ENCODE measurements around the gene GAS5. TPM values are rescaled to one million over a fixed set of nuclear protein-coding genes. Genes with fewer than 3 reads are reported as not detected.

Gene GAS5
- total and polyA plus RNA-seq, 8 donors = 260 to 1,064 (median 764) TPM

DNA sequence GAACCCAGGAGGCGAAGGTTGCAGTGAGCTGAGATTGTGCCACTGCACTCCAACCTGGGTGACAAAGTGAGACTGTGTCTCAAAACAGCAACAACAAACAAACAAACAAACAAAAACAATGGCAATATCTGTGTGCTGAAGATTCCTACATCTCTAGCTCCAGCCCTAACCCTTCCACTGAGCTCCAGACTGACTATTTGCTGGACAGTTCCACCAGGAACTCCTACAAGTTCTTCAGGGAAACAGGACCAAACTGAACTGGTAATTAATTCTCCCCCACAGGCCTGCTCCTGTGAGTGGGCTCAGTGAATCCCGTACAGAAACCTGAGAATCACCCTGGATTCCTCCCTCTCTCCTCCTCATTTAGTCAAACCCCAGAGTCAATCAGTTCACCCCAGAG is 47.8 kb upstream of the GAS5 start:
- DNase-seq (no peak), ATAC-seq (no peak)
- intact Hi-C loops (cut with DNase I) = no loop called here
- H3K27me3 ChIP-seq = no peaks in the 10 kb centered on the region
- no peak overlapping the region for H3K27ac ChIP-seq
- no peaks in the 10 kb centered on the region for H3K36me3 ChIP-seq
- TF ChIP-seq, protein P1, sequence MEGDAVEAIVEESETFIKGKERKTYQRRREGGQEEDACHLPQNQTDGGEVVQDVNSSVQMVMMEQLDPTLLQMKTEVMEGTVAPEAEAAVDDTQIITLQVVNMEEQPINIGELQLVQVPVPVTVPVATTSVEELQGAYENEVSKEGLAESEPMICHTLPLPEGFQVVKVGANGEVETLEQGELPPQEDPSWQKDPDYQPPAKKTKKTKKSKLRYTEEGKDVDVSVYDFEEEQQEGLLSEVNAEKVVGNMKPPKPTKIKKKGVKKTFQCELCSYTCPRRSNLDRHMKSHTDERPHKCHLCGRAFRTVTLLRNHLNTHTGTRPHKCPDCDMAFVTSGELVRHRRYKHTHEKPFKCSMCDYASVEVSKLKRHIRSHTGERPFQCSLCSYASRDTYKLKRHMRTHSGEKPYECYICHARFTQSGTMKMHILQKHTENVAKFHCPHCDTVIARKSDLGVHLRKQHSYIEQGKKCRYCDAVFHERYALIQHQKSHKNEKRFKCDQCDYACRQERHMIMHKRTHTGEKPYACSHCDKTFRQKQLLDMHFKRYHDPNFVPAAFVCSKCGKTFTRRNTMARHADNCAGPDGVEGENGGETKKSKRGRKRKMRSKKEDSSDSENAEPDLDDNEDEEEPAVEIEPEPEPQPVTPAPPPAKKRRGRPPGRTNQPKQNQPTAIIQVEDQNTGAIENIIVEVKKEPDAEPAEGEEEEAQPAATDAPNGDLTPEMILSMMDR (IDR thresholded peaks at IDR 0.05) = no peak
- H3K9me3 ChIP-seq = no peaks in the 10 kb centered on the region
- no peaks in the 10 kb centered on the region for H3K4me1 ChIP-seq
- H3K4me3 ChIP-seq = no peak overlapping the region

DNA sequence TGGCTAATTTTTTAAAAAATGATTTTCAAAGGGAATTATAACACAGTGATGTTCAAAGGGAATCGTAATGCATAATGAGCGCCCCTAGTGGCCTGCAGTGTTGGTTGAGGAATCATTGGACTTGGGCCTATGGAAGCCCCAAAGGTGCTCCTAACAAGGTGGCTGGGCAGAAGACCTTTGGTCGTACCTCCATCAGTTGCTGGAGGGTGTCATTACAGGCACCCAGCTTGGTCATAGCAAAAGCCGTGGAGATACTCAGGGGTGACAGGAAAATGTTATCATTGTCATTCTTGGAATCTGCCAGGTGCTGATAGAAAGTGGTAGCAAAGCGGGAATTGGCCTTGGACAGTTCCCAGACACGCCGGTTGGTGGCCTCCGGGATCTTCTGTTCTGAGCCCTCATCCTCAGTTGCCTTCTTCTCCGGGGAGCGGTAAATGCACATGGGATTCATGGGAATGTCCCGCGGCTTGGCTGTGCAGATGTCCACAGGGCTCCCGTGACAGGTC is 46.6 kb upstream of the GAS5 start:
- Histone ChIP-seq H3K27me3 (no peaks in the 10 kb centered on the region), H3K4me3 (no peak overlapping the region), H3K9me3 (no peaks in the 10 kb centered on the region), H3K27ac (no peak overlapping the region), H3K4me1 (no peaks in the 10 kb centered on the region), H3K36me3 (no peaks in the 10 kb centered on the region)
- ATAC-seq (peak; percentile 26), DNase-seq (no peak)
- TF ChIP-seq, protein P1 (IDR thresholded peaks at IDR 0.05) = peak; percentile 34 to 53
- intact Hi-C loops (cut with DNase I) = no loop called here

DNA sequence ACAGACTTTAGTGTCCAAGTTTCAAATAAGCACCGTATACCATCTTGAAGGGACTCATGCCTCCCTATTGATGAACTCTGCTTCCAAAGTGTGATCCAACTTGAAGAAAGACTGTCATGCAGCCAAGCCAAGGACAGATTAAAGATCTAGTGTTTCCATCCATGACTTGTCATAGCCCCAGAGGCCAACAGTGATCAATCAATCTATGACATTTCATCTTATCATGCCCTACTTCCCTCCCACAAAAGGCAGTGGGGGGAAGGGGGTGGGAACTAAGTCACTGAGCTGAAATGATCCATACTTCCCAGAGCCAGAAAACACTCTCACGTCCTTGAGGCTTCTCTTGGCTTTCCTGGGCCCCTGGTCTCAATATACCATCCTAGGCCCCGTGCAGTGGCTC is 45.3 kb upstream of the GAS5 start:
- TF ChIP-seq, protein P1 (IDR thresholded peaks at IDR 0.05) = no peak
- H3K4me1 ChIP-seq = no peaks in the 10 kb centered on the region
- H3K27me3 ChIP-seq = no peaks in the 10 kb centered on the region
- no peaks in the 10 kb centered on the region for H3K9me3 ChIP-seq
- H3K4me3 ChIP-seq = no peak overlapping the region
- no peak overlapping the region for H3K27ac ChIP-seq
- intact Hi-C loops (cut with DNase I) = no loop called here
- DNase-seq (no peak), ATAC-seq (no peak)
- no peaks in the 10 kb centered on the region for H3K36me3 ChIP-seq

DNA sequence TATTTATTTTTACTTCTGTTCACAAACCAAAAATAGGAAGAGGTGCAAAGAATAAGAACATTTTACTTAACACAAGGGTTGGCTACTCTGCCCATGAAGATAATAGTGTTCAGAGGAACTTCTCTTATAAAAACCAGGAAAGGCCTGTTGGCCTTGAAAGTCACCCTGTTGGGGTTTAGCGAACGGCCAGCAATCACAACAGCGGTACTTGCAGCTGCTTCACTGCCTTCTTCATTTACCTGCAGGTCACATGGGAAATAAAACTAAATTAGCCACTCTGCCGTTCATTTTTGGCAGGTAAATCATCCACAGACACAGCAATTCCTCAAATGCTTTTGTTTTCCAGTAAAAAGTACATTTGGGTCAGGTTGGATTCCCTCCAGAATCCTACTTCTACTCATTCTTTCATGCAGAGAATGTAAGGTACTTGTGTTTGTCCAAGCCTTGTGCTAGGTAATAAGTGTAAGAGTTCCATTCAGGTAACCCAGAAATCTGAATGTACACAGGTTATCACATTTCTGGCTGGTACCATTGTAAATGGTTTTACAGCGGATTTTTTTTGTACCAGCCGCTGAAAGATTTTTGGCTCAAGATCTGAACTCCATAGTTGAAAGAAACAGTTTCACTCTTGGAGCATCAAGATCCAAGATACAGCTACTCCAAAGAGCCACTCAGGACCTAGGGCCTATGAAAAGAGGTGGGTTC is 36.2 kb upstream of the GAS5 start:
- Histone ChIP-seq H3K4me3 (no peak overlapping the region), H3K4me1 (peaks cover 0 to 7% of the 10 kb centered on the region in 2 donors), H3K27ac (no peak overlapping the region), H3K36me3 (no peaks in the 10 kb centered on the region), H3K9me3 (no peaks in the 10 kb centered on the region), H3K27me3 (no peaks in the 10 kb centered on the region)
- TF ChIP-seq, protein P1 (IDR thresholded peaks at IDR 0.05) = no peak
- intact Hi-C loops (cut with DNase I) = no loop called here
- DNase-seq (peak in 2 of 4 donors; percentile 8 to 35), ATAC-seq (peak; percentile 33)

DNA sequence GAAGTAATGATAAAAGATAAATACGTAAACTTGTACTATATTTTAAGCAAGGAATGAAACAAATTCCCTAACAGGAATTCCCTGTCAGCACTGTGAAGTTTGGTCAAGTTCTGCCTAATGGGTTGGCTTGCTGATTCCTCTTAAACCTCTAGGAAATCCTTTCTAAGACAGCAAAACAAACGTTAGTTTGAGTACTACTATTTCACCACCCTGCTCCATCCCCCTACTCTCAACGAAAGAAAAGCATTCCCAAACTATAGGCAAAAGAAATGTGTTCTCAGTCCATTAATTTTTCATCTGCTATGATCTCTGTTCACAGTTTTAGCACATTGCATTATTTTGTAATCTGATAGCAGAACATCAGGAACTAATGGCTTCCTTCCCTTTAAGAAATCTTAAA is 33.2 kb upstream of the GAS5 start:
- no peaks in the 10 kb centered on the region for H3K36me3 ChIP-seq
- no peak overlapping the region for H3K4me3 ChIP-seq
- no peak for DNase-seq
- intact Hi-C loops (cut with DNase I) = no loop called here
- no peaks in the 10 kb centered on the region for H3K27me3 ChIP-seq
- no peaks in the 10 kb centered on the region for H3K9me3 ChIP-seq
- H3K27ac ChIP-seq = no peak overlapping the region
- ATAC-seq = no peak
- H3K4me1 ChIP-seq = peaks cover 0 to 7% of the 10 kb centered on the region in 2 donors
- TF ChIP-seq, protein P1 (IDR thresholded peaks at IDR 0.05) = no peak
